HG02623 (cell line): ENCODE results near the gene TSTD2.

Experiments
- ATAC-seq: cut with Tn5 transposase; IDR thresholded peaks from one replicate; pipeline ENCODE4 v1.9.1; 2021; ENCODE audit warnings: moderate library complexity; ENCODE audit not compliant: unreplicated experiment

The TSTD2 gene

DNA sequence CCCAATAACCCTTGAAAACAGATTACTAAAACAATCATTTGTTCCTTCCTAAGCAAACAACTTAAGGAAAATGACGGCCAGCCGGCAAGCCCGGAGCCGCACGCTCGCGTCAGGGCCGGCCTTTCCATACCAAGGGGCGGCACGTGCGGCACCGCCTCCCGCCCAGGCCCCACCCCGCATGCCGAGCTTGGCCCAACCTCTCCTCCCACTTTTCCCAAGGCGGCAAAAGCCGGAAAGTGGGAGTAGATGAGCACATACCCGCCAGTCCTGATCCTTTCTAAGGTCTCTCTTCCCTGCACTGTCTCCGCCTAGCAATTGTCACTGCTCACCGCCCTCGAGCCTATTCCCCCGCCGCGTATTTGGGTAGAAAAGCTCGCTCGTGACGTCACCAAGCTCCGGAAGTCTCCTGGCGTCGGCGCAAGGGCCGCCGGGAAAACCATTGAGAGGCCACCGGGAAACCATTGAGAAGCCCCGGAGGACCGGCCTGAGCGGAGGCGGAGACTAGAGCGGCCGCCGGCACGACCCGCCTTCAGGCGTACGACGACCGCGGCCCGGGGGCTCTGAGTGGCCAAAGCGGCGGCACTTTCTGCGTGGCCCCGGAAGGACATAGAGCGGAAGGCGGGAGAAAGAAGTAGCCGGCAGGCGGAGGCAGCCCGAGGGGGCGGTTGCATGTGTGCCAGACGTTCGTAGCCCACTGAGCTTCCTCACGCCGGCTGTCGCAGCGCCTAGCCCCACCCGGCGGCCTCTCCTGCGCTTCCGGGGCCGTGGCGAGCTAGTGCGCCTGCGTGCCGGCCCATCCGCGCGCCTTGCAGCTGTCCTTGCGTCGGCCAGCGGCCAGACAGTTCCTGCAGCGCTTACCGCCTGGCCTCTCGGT lies at the start of gene TSTD2, which contains the start of gene NCBP1:
TSTD2 (minus strand) TSS at position 384 of the 874 bp plus-strand sequence. CDS start 5,806 bp downstream, outside the sequence.
NCBP1 (plus strand) TSS at position 837 of the 874 bp plus-strand sequence. CDS start 61 bp downstream, outside the sequence.
- peak; percentile 86 for ATAC-seq

DNA sequence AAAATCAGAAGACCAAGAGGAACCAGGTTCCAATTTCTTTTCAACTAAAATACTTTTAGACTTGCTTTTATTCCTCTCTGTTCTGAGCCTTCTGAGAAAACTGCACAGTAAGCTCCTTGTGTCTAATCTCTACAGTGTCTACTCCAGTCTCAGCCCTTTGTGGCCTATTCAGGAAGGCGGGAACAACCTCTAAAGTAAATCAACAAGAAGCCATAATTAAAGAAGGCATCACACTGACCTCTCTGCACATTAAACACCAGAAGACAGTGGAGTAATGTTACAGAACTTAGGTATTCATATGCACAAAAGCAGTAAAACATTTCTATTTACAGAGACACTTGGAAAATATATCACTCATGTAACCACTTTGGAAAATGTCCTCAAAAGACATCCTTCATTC lies 49.1 kb upstream of the TSTD2 start:
- no peak for ATAC-seq

DNA sequence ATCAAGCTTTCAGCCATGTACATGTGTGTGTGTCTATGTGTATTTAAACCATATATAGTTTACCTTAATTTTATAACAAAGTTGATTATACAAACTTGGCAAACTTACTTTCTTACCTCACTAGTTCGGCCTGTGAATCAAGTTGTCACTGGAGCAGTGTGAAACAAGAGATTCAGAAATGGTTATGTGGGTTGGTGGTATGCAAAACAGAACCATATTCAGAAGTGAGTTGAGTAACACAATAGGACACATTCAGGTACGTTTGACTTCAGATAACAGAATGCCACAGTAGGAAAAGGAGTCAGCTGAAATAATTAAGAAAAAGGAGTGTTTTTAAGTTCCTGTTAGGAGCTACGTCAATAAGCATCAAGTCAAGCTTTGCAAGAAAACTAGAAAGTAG lies 42.5 kb upstream of the TSTD2 start:
- ATAC-seq = peak; percentile 63

DNA sequence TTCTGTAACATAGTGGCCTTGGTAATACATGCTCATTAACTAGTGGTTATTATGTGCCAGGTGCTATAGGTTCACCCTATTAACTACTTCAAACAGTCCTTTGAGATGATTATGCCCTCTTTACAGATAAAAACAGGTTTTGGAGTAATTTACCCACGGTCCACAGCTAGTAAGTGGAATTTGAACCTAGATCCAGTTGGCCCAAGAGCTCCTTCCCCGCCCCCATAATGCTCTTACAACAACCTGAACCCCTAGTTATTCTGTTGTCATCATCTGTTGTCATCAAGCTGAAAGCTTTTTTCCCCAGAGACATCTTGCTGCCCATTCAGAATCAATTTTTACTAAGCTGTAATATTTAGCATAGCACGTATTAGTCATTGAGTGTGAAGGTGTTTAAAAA lies 40.8 kb upstream of the TSTD2 start:
- no peak for ATAC-seq

DNA sequence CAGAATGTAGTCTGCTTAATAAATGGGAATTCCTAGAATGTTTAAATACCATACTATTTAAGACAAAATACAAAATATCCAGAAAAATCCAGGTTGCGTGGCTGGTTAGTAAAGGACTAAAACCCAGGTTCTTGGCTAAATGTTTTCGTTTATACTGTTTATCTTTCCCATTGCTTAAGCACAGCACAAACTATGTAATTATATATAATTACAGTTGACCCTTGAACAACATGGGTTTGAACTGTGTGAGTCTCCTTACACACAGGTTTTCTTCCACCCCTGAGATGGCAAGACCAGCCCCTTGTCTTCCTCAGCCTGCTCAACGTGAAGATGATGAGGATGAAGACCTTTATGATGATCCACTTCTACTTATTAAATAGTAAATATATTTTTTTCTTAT lies 39.2 kb upstream of the TSTD2 start:
- ATAC-seq = no peak

DNA sequence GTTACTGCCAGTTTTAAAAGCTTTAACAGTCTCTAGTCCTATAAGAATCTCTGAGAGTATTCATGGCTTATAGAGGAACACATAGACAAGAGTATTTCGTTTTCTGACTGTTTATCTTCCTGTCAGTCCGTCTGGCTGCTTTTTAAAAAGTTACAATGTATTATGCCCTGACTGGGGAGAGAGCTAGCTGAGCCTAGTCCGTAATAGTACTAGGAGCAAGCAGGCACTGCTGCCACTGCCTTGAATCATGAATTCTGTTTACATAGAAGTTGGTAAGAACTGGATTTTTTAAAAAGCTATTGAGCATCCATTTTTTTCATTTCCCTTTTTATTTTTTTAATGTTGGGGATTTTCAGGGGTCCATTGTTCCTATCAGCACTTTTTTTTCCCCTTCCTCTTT lies 37.4 kb upstream of the TSTD2 start:
- no peak for ATAC-seq

DNA sequence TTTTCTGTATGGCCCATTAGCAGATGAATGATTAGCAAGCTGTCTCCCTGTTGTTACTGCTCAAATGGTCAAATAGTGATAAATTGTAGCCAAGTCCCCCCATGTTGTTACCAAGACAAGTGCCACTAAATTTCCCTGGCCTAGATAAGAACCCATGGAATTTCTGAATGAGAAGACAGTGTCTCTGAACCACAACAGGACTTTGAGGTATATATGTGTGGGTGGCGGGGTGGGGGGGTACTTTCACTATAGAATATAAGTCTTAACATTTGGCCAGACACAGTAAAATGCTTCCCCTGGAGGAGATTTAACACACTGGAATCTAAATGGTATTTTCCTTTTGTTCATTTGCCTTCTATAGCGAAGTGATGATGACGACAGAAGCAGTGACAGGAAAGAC lies 35.3 kb upstream of the TSTD2 start:
- ATAC-seq = no peak

DNA sequence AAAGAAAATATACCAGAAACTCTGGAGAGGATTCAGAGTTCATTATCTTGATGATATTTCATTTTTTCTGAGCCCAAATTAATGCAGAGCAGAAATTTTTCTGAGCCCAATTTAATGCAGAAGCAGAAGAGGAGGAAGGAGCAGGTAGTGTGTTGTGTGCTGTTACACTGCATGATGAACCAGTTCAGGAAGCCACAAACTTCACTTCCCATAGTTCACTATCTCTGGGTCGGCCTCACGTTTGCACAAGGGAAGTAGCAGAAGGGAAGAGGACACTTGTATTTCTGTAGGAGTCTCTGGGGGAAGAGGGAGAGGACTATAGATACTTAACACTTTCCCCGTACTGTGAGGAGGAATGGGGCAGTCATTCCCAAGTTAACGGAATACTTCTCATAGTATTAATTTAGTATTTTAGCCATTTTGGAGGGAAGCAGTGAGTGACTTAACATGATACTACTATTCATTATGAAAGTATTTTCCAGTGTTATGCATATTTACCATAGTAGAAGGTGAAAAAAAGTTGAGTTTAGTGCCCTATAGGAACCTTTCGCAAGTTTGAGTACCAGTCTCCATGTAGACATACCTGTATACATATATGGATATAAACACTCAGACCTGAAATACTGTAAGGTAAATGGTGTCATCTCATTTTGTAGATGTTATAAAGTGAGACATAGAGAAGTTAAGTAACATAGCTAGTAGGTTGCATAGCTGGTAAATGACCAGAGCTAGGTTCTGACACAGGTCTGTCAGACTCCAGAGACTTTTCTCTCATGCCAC lies 33.9 kb upstream of the TSTD2 start:
- no peak for ATAC-seq

DNA sequence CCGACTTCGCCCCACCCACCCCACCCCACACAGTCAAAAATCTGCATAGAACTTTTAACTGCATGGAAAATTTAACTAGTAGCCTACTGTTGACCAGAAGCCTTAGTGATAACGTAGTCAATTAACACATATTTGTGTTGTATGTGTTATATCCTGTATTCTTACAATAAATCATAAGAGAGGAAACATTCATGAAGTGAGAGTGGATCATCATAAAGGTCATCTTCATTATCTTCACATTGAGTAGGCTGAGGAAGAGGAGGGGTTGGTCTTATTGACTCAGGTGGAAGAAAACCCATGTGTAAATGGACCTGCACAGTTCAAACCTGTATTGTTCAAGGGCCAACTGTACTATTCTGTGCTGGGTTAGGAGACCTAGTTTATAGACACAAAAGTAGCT lies 32.6 kb upstream of the TSTD2 start:
- ATAC-seq = no peak

DNA sequence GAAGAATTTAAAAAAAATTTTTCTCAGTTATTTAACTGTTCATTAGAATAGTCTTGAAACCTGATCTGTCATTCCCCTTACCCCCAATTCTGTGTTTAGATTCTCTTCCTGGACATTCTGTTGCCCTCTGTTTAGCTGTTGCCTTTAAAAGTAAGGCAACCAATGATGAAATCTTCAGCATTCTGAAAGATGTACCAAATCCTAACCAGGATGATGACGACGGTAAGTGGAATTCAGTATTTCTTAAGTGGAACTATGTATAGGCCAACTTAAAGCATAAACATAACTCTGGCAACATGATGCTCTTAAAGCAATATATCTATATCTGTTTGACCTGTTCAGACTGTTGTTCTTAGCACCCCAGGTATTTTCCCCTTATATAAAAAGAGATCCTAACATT lies 27.7 kb upstream of the TSTD2 start:
- no peak for ATAC-seq

DNA sequence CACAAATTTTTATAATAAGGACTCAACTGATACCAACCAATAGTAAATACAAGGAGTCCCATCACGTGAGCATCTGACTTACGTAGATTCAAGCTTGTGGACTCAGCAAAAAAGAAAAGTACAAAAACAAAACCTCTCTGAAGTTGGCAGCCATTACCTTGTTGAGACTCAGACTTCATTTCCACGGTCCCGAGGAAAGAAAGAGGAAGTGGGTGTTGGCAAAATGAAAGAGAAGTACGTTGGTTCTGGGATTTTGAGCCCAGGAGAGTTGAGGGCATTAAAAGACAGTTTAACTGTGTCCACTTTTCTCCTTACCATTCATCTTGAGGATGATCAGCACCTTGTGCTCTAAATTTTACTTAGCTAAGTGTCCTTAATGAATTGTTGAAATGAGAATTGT lies 27.2 kb upstream of the TSTD2 start:
- no peak for ATAC-seq

DNA sequence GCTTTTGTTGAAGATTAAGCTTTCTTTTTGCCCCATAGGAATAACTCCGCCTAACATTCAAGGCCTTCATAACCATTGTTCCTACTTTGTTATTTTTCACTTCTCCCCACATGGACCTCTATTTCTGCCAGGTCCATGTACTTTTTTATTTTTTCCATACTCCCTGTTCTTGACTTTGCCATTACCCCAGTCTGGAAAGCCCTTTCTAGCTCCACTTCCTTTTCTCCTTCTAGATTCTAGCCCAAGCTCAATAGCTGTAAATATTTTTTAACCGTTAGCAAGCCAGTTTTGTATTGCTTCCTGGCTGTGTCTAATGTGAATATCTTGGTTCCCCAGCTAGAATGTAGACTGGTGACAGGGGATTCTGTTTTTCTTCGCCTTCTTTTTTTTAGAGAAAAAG lies 26.6 kb upstream of the TSTD2 start:
- ATAC-seq = no peak

DNA sequence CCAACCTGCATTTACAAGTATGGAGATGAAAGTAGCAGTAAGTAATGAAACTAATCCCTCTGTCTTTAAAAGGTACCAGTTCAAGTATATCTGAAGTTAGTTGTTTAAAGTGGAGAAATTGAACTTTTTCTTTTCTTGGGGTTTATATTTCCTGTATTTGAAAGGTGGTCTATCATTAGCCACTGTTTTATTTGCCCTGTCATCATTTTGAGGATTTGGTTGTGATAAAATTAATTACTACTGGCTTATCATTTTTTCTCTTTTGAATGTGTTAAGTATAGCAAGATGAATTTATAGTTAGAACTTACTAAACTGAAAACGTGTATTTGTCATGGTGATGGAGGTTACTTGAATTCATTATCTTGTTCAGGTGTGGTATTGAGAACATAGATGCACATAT lies 25.5 kb upstream of the TSTD2 start:
- no peak for ATAC-seq

DNA sequence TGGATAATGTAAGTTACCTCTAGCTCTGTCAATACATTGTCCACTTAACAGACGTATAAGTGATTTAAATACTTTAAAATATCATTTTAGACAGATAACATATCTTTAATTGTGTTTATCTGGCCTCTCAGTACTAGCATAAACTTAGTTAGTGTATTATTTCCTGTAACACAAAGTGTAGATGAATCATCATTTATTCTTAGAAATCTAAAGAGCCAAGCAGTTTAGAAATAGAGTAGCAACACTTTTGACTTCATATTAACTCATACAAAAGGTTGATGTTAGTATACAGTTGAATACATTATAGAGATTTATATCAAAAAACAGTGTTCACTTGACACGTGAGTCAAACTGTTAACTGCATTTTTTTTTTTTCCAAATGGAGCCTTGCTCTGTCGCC lies 18.5 kb upstream of the TSTD2 start:
- no peak for ATAC-seq

DNA sequence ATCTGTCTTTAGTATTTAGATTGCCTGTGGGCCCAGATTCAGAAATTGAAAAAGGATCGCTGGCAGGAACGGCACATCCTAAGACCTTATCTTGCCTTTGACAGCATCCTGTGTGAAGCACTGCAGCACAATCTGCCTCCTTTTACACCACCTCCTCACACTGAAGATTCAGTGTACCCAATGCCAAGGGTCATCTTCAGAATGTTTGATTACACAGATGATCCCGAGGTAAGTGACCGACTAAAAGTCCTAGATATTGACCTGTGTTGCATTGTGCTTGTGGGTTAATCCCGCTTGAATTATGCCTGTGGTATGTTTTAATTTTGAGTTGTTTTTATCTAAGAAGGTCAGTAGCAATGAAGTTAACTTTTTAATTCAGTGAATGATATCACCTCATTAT lies 14.8 kb upstream of the TSTD2 start:
- ATAC-seq = no peak

DNA sequence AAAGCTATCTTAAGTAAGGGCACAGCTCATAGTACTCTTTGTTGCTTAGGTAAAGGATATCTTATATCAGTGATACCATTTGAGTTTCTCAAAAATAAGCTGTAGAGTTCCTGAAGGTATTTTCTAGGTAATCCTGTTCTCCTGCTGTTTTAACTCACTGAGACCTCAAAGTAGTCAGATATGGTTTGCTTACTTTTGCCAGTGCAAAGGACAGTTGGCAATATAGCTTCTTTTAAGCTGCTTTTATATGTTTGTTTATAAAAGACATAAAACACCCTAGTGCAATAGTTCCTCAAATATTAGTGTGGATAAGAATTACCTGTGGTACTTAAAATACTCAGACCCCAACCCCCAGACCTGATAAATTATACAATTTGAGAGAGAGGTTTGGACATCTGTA lies 12.6 kb upstream of the TSTD2 start:
- ATAC-seq = no peak

DNA sequence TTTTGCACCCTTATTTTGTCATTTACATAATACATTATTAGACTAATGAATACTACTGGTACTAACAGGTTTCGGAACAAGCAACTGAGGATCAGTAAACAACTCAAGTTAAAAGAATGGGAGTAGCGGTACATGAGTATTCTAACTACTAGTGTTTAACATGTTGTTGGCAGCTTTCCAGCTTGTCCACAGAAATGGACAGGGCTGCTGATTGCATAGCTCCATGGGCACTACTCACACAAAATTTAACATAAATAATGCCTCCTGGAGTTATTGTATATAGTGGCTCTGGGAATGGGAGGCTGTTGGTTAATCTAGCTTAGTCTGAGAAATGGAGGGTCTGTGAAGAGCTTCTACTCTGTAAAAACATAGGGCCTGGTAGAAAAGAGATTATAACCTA lies 7.2 kb upstream of the TSTD2 start:
- no peak for ATAC-seq

DNA sequence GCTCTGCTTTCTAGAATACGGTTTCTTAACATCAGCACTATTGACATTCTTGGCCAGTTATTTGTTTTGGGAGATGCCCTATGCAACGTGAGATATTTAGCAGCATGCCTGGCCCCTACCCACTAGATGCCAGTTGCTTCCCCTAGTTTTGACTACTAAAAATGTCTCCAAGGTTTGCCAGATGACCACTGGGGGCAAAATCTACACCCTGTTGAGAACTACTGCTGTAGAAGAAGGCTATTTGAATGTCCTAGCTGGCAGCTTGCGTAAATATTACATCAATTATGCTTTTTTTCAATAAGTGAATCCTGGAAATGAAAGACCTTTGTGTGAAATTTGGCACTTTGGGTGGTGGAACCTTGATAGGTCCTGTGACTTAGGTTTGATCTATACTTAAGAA lies 5.5 kb upstream of the TSTD2 start:
- ATAC-seq = no peak

DNA sequence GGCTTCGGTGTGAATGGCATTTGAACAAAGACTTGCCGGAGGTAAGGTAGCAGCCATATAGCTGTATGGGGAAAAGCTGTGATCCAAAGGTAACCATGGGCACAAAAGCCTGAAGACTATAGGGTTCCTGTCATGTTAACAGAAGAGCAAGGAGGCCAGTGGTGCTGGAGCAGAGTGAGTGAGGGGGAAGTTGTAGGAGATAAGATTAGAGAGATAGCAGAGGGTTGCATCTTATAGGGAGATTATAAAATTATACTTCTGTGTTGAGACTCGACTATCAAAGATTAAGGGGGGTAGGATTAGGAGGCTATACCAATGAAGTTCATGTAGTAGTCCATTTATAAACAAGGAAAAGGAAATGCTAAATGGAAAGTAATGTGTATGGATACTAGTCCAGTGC lies 3.7 kb upstream of the TSTD2 start:
- ATAC-seq = no peak

DNA sequence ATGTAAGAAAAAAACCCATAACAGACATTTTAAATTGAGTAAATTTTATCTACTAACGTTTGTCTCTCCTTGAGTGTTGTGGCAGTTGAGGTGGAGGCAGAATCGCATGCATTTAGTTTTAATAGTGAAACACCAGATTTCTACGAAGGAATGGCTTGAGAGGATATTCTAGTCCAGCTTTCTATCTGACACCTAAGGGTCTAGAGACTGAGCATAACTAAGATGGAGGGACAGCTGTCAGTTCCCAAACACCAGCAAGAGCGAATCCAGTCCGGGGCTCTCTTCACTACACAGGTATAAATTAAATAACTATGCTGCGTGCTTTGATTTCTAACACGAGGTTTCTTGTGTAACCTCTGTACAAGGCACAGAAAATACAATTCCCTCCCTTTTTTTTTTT lies 1.9 kb upstream of the TSTD2 start:
- no peak for ATAC-seq

DNA sequence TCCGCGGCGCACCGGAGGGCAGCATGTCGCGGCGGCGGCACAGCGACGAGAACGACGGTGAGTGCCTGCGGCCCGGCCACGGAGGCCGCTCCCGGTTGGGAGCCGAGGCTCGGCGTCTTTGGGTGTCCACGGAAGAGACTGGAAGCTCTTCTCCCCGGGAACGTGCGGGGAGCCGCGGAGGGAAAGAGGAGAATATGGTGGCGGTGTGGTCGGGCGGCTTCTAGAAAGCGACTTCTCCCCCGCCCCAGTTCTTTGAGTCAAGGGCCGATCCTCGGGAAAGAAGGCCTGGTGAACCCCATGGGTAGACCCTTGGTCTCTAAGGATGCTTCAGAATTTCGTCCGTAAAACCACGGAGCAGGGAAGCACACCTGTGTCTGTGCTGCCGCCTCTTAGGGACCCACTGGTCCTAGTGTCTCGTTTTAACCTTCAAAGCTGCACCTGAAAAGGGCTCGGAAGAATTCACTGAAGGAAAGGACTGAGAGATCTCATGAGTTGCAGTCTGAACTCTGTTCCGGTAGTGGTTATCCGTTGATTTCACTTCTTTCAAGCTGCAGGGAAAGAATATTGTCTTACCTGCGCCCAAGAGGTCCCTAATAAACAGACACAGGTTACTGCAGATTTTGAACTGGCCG lies 807 bp upstream of the TSTD2 start:
- ATAC-seq = peak; percentile 0
